ENCODE results near the gene RBBP8NL. TPM values are rescaled to one million over a fixed set of nuclear protein-coding genes. Genes with fewer than 3 reads are reported as not detected.

The RBBP8NL gene
- total and polyA plus RNA-seq, 2 of the 8 experiments (the other 6 are each of a cell fraction or from before 2014, with no cell fraction given) = 0.43 to 0.48 TPM

- no peak for TF ChIP-seq RBBP5 (IDR thresholded peaks at IDR 0.05; ENCODE audit: borderline replicate concordance, low read depth, low read length)
- TF ChIP-seq RNF2 (IDR thresholded peaks at IDR 0.05; ENCODE audit: borderline replicate concordance, low read depth, low read length, missing control alignments, poor library complexity, severe bottlenecking) = no peak
- TF ChIP-seq BCL11A (IDR thresholded peaks at IDR 0.05; ENCODE audit: low read depth in 2 of 2, low read length in 2 of 2) = no peak
- TF ChIP-seq MAFK (IDR thresholded peaks at IDR 0.05; ENCODE audit: low read depth, low read length) = no peak
- TF ChIP-seq SIN3A (conservative IDR thresholded peaks at IDR 0.05 in 1 of 2, IDR thresholded peaks at IDR 0.05 in 1 of 2; ENCODE audit: low read depth in 1 of 2, low read length in 2 of 2) = no peak
- TF ChIP-seq SRF (IDR thresholded peaks at IDR 0.05; ENCODE audit: low read depth, low read length) = no peak
- TF ChIP-seq CBX5 (IDR thresholded peaks at IDR 0.05; ENCODE audit: low read depth, low read length) = no peak
- no peak for TF ChIP-seq JUND (IDR thresholded peaks at IDR 0.05; ENCODE audit: low read length)
Measured at GRCh38 chr20:62424249-62425107, 2.9 kb downstream of the RBBP8NL start (continued).

Measured in H1 (cell line).